Muscle layer of colon (tissue), 2 donors: ENCODE results near the gene SMAD6.

Source experiments
- H3K27ac ChIP-seq: one replicate; pipeline ENCODE4 v1.7.0; 2013; ENCODE audit warnings: low read depth, mild to moderate bottlenecking, low read length, moderate library complexity
- H3K27me3 ChIP-seq, 2 donors: one replicate each; pipeline ENCODE4 v1.7.0; 2013; ENCODE audit warnings: low read length in 2 of 2, mild to moderate bottlenecking in 2 of 2; ENCODE audit not compliant: insufficient read depth in 2 of 2, control insufficient read depth in 1 of 2
- H3K36me3 ChIP-seq: one replicate; pipeline ENCODE4 v1.7.0; 2013; ENCODE audit warnings: mild to moderate bottlenecking, low read length; ENCODE audit not compliant: insufficient read depth
- H3K4me1 ChIP-seq: one replicate; pipeline ENCODE4 v1.7.0; 2013; ENCODE audit warnings: mild to moderate bottlenecking, low read length; ENCODE audit not compliant: insufficient read depth
- H3K4me3 ChIP-seq, 2 donors: one replicate each; pipeline ENCODE4 v1.7.0; 2013; ENCODE audit warnings: low read length in 2 of 2, low read depth in 1 of 2, mild to moderate bottlenecking in 1 of 2, moderate library complexity in 1 of 2
- H3K9ac ChIP-seq: one replicate; pipeline ENCODE4 v1.7.0; 2013; ENCODE audit warnings: low read length
- H3K9me3 ChIP-seq: one replicate; pipeline ENCODE4 v1.7.0; 2013; ENCODE audit warnings: mild to moderate bottlenecking, low read length
- donor health status: abdominal sarcoma.
- donor health status: Adenocarcinoma of cecum.

SMAD6 gene

GRCh38 chr15:66723826-66724731 lies 22.0 kb downstream of the SMAD6 start:
- no peaks in the 10 kb centered on the region for H3K9me3 ChIP-seq
- H3K4me3 ChIP-seq: no peak overlapping the region
- no peaks in the 10 kb centered on the region for H3K36me3 ChIP-seq
- no peaks in the 10 kb centered on the region for H3K27me3 ChIP-seq
- peak overlapping the region; percentile 51 for H3K27ac ChIP-seq
- H3K9ac ChIP-seq: no peak overlapping the region
- peaks cover 40% of the 10 kb centered on the region for H3K4me1 ChIP-seq

- Histone ChIP-seq H3K9ac (no peak overlapping the region), H3K36me3 (no peaks in the 10 kb centered on the region), H3K4me1 (peaks cover 47% of the 10 kb centered on the region), H3K4me3 (no peak overlapping the region), H3K27ac (peak overlapping the region; percentile 51), H3K27me3 (no peaks in the 10 kb centered on the region), H3K9me3 (no peaks in the 10 kb centered on the region)
These were observed 22.9 kb downstream of the SMAD6 start for GRCh38 chr15:66724732-66725463.

DNA sequence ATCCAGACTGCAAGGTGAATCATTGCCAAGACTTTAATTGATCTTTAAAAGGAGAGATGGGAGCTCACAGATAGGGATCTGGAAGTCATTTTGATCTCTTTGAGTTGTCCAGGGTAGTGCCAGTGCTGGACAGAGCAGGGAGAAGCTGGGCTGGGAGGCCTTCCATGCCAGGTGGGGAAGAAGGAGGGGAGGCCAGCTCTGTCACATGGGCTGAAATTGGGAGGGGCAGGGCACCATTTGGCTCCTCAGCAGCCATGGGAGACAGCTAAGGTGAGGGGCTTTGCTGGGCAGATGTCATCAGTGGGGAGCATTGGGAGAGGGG lies 23.4 kb downstream of the SMAD6 start:
- Histone ChIP-seq H3K9ac (no peak overlapping the region), H3K4me1 (peaks cover 52% of the 10 kb centered on the region), H3K4me3 (no peak overlapping the region), H3K27me3 (no peaks in the 10 kb centered on the region), H3K9me3 (no peaks in the 10 kb centered on the region), H3K27ac (peak overlapping the region; percentile 51), H3K36me3 (no peaks in the 10 kb centered on the region)

GRCh38 chr15:66726386-66726785 lies 24.4 kb downstream of the SMAD6 start:
- H3K9ac ChIP-seq: no peak overlapping the region
- no peaks in the 10 kb centered on the region for H3K9me3 ChIP-seq
- peaks cover 56% of the 10 kb centered on the region for H3K4me1 ChIP-seq
- no peaks in the 10 kb centered on the region for H3K36me3 ChIP-seq
- no peak overlapping the region for H3K4me3 ChIP-seq
- no peaks in the 10 kb centered on the region for H3K27me3 ChIP-seq
- no peak overlapping the region for H3K27ac ChIP-seq

- peaks cover 57% of the 10 kb centered on the region for H3K4me1 ChIP-seq
- peak overlapping the region; percentile 64 for H3K9ac ChIP-seq
- H3K4me3 ChIP-seq: peak overlapping the region; percentile 5 to 49
- no peaks in the 10 kb centered on the region for H3K9me3 ChIP-seq
- H3K36me3 ChIP-seq: no peaks in the 10 kb centered on the region
- no peaks in the 10 kb centered on the region for H3K27me3 ChIP-seq
- H3K27ac ChIP-seq: peak overlapping the region; percentile 54
These were observed 27.4 kb downstream of the SMAD6 start for GRCh38 chr15:66729331-66729951.

GRCh38 chr15:66730168-66731021 lies 28.4 kb downstream of the SMAD6 start:
- no peaks in the 10 kb centered on the region for H3K36me3 ChIP-seq
- H3K27me3 ChIP-seq: no peaks in the 10 kb centered on the region
- no peaks in the 10 kb centered on the region for H3K9me3 ChIP-seq
- no peak overlapping the region for H3K9ac ChIP-seq
- peak overlapping the region in 1 of 2 donors; percentile 49 for H3K4me3 ChIP-seq
- peak overlapping the region; percentile 54 for H3K27ac ChIP-seq
- peaks cover 57% of the 10 kb centered on the region for H3K4me1 ChIP-seq

DNA sequence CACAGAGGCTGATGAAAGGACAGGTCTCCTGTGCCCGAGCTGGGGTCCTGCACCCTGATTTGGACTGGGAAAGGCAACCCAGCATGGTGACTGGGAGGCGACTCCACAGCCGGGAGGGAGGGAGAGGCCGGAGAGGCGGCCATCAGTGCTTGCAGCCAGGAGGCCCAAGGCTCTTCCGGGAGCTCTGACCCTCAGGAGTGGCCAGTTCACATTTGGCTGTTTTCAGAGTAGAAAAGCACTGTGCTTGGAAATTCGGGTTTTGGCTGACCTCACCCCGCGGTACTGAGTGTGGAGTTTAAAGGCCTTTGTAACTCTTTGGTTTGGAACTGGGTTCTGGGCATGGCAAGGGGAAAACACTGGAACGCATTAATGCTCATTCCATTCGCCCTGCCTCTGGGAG lies 31.9 kb downstream of the SMAD6 start:
- peak overlapping the region; percentile 66 for H3K27ac ChIP-seq

GRCh38 chr15:66734961-66735908 lies 33.2 kb downstream of the SMAD6 start:
- no peak overlapping the region for H3K9ac ChIP-seq
- no peaks in the 10 kb centered on the region for H3K9me3 ChIP-seq
- peaks cover 37% of the 10 kb centered on the region for H3K4me1 ChIP-seq
- H3K27me3 ChIP-seq: no peaks in the 10 kb centered on the region
- no peak overlapping the region for H3K4me3 ChIP-seq
- H3K27ac ChIP-seq: no peak overlapping the region
- no peaks in the 10 kb centered on the region for H3K36me3 ChIP-seq

More for the DNA sequence above, 31.9 kb downstream of the SMAD6 start:
- no peak overlapping the region for H3K9ac ChIP-seq
- H3K4me1 ChIP-seq: peaks cover 47% of the 10 kb centered on the region
- no peak overlapping the region for H3K4me3 ChIP-seq
- no peaks in the 10 kb centered on the region for H3K36me3 ChIP-seq
- no peaks in the 10 kb centered on the region for H3K9me3 ChIP-seq
- no peaks in the 10 kb centered on the region for H3K27me3 ChIP-seq

DNA sequence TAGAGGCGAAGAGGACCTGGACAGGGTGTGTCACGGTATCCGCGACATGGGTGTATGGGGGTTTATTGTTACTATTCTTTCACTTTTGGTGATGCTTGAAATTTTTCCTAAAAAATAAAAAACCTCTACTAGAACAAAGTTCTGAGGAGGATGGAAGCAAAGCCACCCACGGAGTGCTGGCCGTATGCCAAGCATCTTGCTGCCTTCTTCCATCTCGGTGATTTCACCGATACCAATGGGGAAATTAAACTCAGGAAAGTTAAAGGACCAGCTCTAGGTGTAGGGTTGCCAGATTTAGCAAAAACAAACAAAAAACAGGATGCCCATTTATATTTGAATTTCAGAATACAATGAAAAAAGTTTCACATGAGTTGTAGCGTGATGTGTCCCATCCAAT lies 33.9 kb downstream of the SMAD6 start:
- Histone ChIP-seq H3K27me3 (no peaks in the 10 kb centered on the region), H3K36me3 (no peaks in the 10 kb centered on the region), H3K4me3 (no peak overlapping the region), H3K27ac (no peak overlapping the region), H3K9me3 (no peaks in the 10 kb centered on the region), H3K9ac (no peak overlapping the region), H3K4me1 (peaks cover 38% of the 10 kb centered on the region)

DNA sequence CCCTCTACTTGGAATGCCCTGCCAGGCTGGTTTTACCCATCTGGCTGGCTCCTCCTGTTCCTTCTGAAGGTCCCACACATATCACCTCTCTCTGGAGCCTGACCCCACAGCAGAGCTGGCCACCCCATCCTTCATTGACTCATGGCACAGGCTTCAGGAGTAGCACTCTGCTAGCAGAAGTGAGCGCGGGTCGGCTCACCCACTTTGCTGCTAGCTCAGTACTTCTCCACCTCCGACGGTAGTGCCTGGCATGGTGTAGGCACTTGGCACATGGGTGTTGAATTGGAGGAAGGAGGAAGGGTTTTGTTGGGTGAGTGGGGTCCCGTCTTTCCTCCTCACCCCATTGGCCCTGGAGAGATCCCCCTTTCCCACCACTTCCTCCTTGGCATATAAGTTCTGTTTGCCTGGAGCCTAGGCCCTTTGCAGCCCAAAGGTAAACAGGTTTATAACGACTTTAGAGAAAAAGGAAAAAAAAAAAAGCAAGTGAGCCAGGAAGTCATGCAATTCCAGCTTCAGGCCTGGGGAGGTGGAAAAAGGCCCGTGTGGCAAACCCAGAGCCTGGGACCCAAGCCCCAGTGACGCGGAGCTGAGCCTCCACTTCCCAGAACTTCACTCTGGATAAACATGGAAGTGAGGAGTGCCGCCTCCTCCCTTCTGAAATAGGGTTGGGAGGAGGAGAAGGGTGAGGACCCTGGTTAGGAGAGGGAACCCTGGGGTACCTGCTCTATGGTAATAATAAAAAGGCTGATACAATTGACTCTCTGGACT lies 35.4 kb downstream of the SMAD6 start:
- H3K27me3 ChIP-seq: no peaks in the 10 kb centered on the region
- no peaks in the 10 kb centered on the region for H3K9me3 ChIP-seq
- H3K9ac ChIP-seq: no peak overlapping the region
- H3K4me3 ChIP-seq: no peak overlapping the region
- H3K27ac ChIP-seq: no peak overlapping the region
- H3K36me3 ChIP-seq: no peaks in the 10 kb centered on the region
- H3K4me1 ChIP-seq: peaks cover 43% of the 10 kb centered on the region
